Endothelial cell of umbilical vein (primary cell): ENCODE results near the gene TM4SF4. TPM values are rescaled to one million over a fixed set of nuclear protein-coding genes. Genes with fewer than 3 reads are reported as not detected.

Source experiments
- BruUV-seq: library from RNA; stranded (reverse); fragments of 400-500 nt; replicated peaks from 2 replicates; lab custom pipeline; 2021; lab: Mats Ljungman, UMichigan
- CTCF ChIA-PET: fragments of 300-600, 350-600 bp; sonication (Branson Sonifier 250); formaldehyde crosslinking; loops from one replicate; lab custom pipeline; 2021; ENCODE audit warnings: antibody characterized with exemption, inconsistent platforms; lab: Charles Lee
- POLR2A ChIA-PET: fragments of 300-600, 350-600 bp; sonication (Branson Sonifier 250); formaldehyde crosslinking; loops from one replicate; lab custom pipeline; 2021; ENCODE audit warnings: antibody characterized with exemption, inconsistent platforms; lab: Charles Lee
- DNase-seq: peaks from one replicate; pipeline ENCODE4 v3.0.0-alpha.2; 2011; ENCODE audit warnings: low read depth, low spot score
- FAIRE-seq: peaks from 2 replicates; lab custom pipeline; 2011; peaks lifted over from hg19 to GRCh38; lab: Jason Lieb, UNC
- H2AFZ ChIP-seq: 2 replicates; pipeline ENCODE4 v1.6.0; 2012; ENCODE audit warnings: low read depth, low read length, control low read depth, inconsistent platforms
- H3K27ac ChIP-seq: 2 replicates; pipeline ENCODE4 v1.5.1; 2011; ENCODE audit warnings: low read depth, mild to moderate bottlenecking, control low read depth, low read length, moderate library complexity; ENCODE audit not compliant: insufficient read depth
- H3K27me3 ChIP-seq, 2 experiments: 2 replicates each; pipeline versions ENCODE4 v1.6.0 to v1.6.1; 2011; ENCODE audit warnings: low read length in 2 of 2, mixed read lengths in 1 of 2; ENCODE audit not compliant: control insufficient read depth in 2 of 2, insufficient read depth in 2 of 2
- H3K36me3 ChIP-seq, 2 experiments: 2 replicates in 1 of 2; 3 replicates in 1 of 2; pipeline ENCODE4 v1.5.1; 2011; ENCODE audit warnings: low read length in 2 of 2, mild to moderate bottlenecking in 1 of 2, moderate library complexity in 1 of 2; ENCODE audit not compliant: control insufficient read depth in 2 of 2, insufficient read depth in 2 of 2; ENCODE audit errors: extremely low read depth in 1 of 2
- H3K4me1 ChIP-seq: 3 replicates; pipeline ENCODE4 v1.5.1; 2011; ENCODE audit warnings: mild to moderate bottlenecking, low read length; ENCODE audit not compliant: control insufficient read depth, insufficient read depth; ENCODE audit errors: extremely low read depth
- H3K4me2 ChIP-seq: 2 replicates; pipeline ENCODE4 v1.6.1; 2011; ENCODE audit warnings: low read length, control low read depth, mixed read lengths; ENCODE audit not compliant: insufficient read depth
- H3K4me3 ChIP-seq, 3 experiments: fragments of 200-600 bp in 1 of 3; sonication (generic), shearing (Covaris generic) in 1 of 3; replicated peaks in 1 of 3; 2 replicates each; pipeline ENCODE4 v1.5.1; 2011 to 2016; ENCODE audit warnings: control low read depth in 3 of 3, low read length in 3 of 3, mild to moderate bottlenecking in 2 of 3, inconsistent platforms in 1 of 3, low read depth in 1 of 3, moderate library complexity in 1 of 3; ENCODE audit not compliant: insufficient read depth in 1 of 3
- H3K79me2 ChIP-seq: 2 replicates; pipeline ENCODE4 v1.6.0; 2012; ENCODE audit warnings: low read length, inconsistent platforms; ENCODE audit not compliant: control insufficient read depth, insufficient read depth
- H3K9ac ChIP-seq: replicated peaks from 2 replicates; pipeline ENCODE3; 2011; ENCODE audit warnings: low read length, control low read depth; ENCODE audit not compliant: insufficient read depth; ENCODE audit errors: extremely low read depth
- H3K9me1 ChIP-seq: replicated peaks from 3 replicates; pipeline ENCODE4 v1.6.0; 2011; ENCODE audit warnings: mild to moderate bottlenecking, low read length; ENCODE audit not compliant: control insufficient read depth, insufficient read depth; ENCODE audit errors: extremely low read depth
- H3K9me3 ChIP-seq: replicated peaks from 2 replicates; pipeline ENCODE4 v1.5.1; 2012; ENCODE audit warnings: low read length, inconsistent platforms; ENCODE audit not compliant: control insufficient read depth, insufficient read depth
- H4K20me1 ChIP-seq: replicated peaks from 2 replicates; pipeline ENCODE3; 2011; ENCODE audit warnings: mild to moderate bottlenecking, low read length; ENCODE audit not compliant: control insufficient read depth, insufficient read depth; ENCODE audit errors: extremely low read depth
- EZH2 ChIP-seq: IDR thresholded peaks from 2 replicates; pipeline ENCODE4 v1.6.1; 2012; ENCODE audit warnings: borderline replicate concordance, low read depth, mild to moderate bottlenecking, moderate library complexity, low read length, inconsistent platforms; ENCODE audit not compliant: severe bottlenecking
- FOS ChIP-seq: IDR thresholded peaks from 2 replicates; pipeline ENCODE4 v1.6.1; 2011; ENCODE audit warnings: mild to moderate bottlenecking, low read length, moderate library complexity, borderline replicate concordance; ENCODE audit not compliant: insufficient read depth
- JUN ChIP-seq: IDR thresholded peaks from 2 replicates; pipeline ENCODE4 v1.6.1; 2011; ENCODE audit warnings: borderline replicate concordance, low read depth; ENCODE audit not compliant: insufficient read length, insufficient read depth
- MYC ChIP-seq: IDR thresholded peaks from one replicate; pipeline ENCODE4 v1.6.1; 2011; ENCODE audit warnings: mild to moderate bottlenecking, low read depth, low read length
- POLR2A ChIP-seq: IDR thresholded peaks from 2 replicates; pipeline ENCODE4 v1.6.1; 2012; ENCODE audit warnings: low read depth, mild to moderate bottlenecking, control low read depth, low read length
- POLR2AphosphoS5 ChIP-seq: IDR thresholded peaks from 2 replicates; pipeline ENCODE4 v1.6.1; 2012; ENCODE audit warnings: low read depth, mild to moderate bottlenecking, control low read depth, low read length, moderate library complexity; ENCODE audit not compliant: insufficient read depth
- dilution Hi-C: fragments of 300-500 bp; cut with MboI; formaldehyde crosslinking; loops from one replicate; pipeline ENCODE4 v1.15.0; 2019; ENCODE audit warnings: low sequenced_read_pairs; ENCODE audit not compliant: extremely low pct_ligation_motif_present
- intact Hi-C: fragments of 100-400 bp; cut with micrococcal nuclease; formaldehyde crosslinking; loops from one replicate; pipeline ENCODE4 v1.10.0; 2022
- polyA plus RNA-seq, 4 experiments: library from polyadenylated mRNA; depleted of rRNA in 3 of 4; stranded (reverse) in 3 of 4; unstranded in 1 of 4; fragments of >200 nt; gene quantifications; 2 replicates each; pipeline versions ENCODE4 v1.2.1 to v1.2.3, GENCODE V29; 2011 to 2012; ENCODE audit warnings: missing spikeins in 1 of 4
- total RNA-seq: library from RNA; stranded (reverse); gene quantifications from 2 replicates; pipeline ENCODE4 v1.2.3, GENCODE V29; 2021
- TF ChIP-seq, protein P1 (sequence below), 2 donors: IDR thresholded peaks; 1 replicate in 1 of 2; 2 replicates in 1 of 2; pipeline ENCODE4 v1.5.1; 2011; ENCODE audit warnings: low read length in 2 of 2, mild to moderate bottlenecking in 2 of 2, moderate library complexity in 2 of 2, control low read depth in 1 of 2, inconsistent platforms in 1 of 2, low read depth in 1 of 2; ENCODE audit not compliant: insufficient read depth in 1 of 2; ENCODE audit errors: extremely low read depth in 1 of 2

The TM4SF4 gene
- total and polyA plus RNA-seq, 2 donors (not counting 3 experiments of a cell fraction or from before 2014, with no cell fraction given): not detected

DNA sequence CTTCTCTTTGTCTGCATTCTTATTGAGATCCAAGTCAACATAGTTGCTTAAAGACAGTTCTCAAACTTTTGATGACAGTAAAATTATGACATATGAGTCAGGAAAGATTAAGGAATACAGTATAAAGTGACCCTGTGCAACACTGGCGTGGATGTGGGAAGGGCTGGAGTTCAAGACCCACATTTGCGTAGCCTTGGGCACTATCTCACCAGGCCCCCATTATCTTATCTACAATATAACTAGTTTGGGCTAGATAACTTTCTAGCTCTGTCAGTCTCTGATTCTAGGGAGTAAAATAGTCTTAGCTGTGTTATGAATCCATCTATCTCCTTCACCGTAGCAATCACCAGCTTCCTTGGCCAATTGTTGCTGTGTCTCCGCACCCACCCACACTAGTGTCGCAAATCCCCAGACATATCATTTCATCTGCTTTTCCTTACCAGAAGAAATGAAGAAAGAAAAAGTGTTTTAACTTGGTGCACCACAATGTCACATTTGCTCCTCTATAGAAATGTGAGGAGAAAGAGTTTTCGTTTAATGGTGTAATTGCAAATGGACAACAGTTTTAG, 14.9 kb upstream of the TM4SF4 start:
- H3K4me2 ChIP-seq: no peak overlapping the region
- no peak overlapping the region for H2AFZ ChIP-seq
- ChIA-PET CTCF (no interaction called here), POLR2A (no interaction called here)
- no peaks in the 10 kb centered on the region for H3K27me3 ChIP-seq
- H3K4me1 ChIP-seq: no peaks in the 10 kb centered on the region
- BruUV-seq: no TSS peak
- no peaks in the 10 kb centered on the region for H3K9me1 ChIP-seq
- no peaks in the 10 kb centered on the region for H3K9me3 ChIP-seq
- no peak for FAIRE-seq
- no peak for DNase-seq
- H3K27ac ChIP-seq: no peak overlapping the region
- no peaks in the 10 kb centered on the region for H3K36me3 ChIP-seq
- no peak overlapping the region for H3K9ac ChIP-seq
- dilution Hi-C loops (no loop called here), intact Hi-C loops (no loop called here)
- no peak overlapping the region for H3K4me3 ChIP-seq
- no peaks in the 10 kb centered on the region for H4K20me1 ChIP-seq
- H3K79me2 ChIP-seq: no peaks in the 10 kb centered on the region
- TF ChIP-seq FOS (no peak), POLR2A (no peak), JUN (no peak), POLR2AphosphoS5 (no peak), EZH2 (no peak), MYC (no peak)
- TF ChIP-seq, protein P1, sequence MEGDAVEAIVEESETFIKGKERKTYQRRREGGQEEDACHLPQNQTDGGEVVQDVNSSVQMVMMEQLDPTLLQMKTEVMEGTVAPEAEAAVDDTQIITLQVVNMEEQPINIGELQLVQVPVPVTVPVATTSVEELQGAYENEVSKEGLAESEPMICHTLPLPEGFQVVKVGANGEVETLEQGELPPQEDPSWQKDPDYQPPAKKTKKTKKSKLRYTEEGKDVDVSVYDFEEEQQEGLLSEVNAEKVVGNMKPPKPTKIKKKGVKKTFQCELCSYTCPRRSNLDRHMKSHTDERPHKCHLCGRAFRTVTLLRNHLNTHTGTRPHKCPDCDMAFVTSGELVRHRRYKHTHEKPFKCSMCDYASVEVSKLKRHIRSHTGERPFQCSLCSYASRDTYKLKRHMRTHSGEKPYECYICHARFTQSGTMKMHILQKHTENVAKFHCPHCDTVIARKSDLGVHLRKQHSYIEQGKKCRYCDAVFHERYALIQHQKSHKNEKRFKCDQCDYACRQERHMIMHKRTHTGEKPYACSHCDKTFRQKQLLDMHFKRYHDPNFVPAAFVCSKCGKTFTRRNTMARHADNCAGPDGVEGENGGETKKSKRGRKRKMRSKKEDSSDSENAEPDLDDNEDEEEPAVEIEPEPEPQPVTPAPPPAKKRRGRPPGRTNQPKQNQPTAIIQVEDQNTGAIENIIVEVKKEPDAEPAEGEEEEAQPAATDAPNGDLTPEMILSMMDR (IDR thresholded peaks at IDR 0.05; ENCODE audit: extremely low read depth in 1 of 2, insufficient read depth in 1 of 2, low read depth in 1 of 2, low read length in 2 of 2): no peak
